Gastrocnemius medialis (tissue), 4 donors: ENCODE results near the gene KLK5. TPM values are rescaled to one million over a fixed set of nuclear protein-coding genes. Genes with fewer than 3 reads are reported as not detected.

ENCODE experiments used
- ATAC-seq, 2 donors: fragments of 150-250 bp; one replicate each; pipeline ENCODE4 v1.9.1; 2016
- DNase-seq, 2 donors: peaks; one replicate each; pipeline ENCODE4 v3.0.0-alpha.2; 2019
- H3K27ac ChIP-seq, 4 donors: fragments of 200-600 bp; sonication (generic); 1 replicate in 1 of 4; 2 replicates in 3 of 4; pipeline ENCODE4 v1.5.1; 2016 to 2018; ENCODE audit warnings: mild to moderate bottlenecking in 2 of 4, moderate library complexity in 1 of 4
- H3K27me3 ChIP-seq, 3 donors: fragments of 200-600 bp; sonication (generic) in 2 of 3; 1 replicate in 1 of 3; 2 replicates in 2 of 3; pipeline versions ENCODE4 v1.5.1 to v1.6.0; 2016 to 2019; ENCODE audit warnings: mild to moderate bottlenecking in 1 of 3, moderate library complexity in 1 of 3
- H3K36me3 ChIP-seq, 2 donors: fragments of 200-600 bp; sonication (generic) in 1 of 2; one replicate each; pipeline ENCODE4 v1.5.1; 2017 to 2018
- H3K4me1 ChIP-seq, 2 donors: fragments of 200-600 bp; sonication (generic) in 1 of 2; one replicate each; pipeline ENCODE4 v1.5.1; 2016 to 2017; ENCODE audit warnings: mild to moderate bottlenecking in 2 of 2
- H3K4me3 ChIP-seq, 4 donors: fragments of 200-600 bp; sonication (generic) in 3 of 4; 1 replicate in 1 of 4; 2 replicates in 3 of 4; pipeline ENCODE4 v1.5.1; 2016 to 2019; ENCODE audit warnings: mild to moderate bottlenecking in 2 of 4
- H3K9me3 ChIP-seq, 3 donors: fragments of 200-600 bp; sonication (generic) in 2 of 3; 1 replicate in 1 of 3; 2 replicates in 2 of 3; pipeline ENCODE4 v1.5.1; 2016 to 2019
- CTCF ChIP-seq, 5 experiments: fragments of 450-650 bp in 3 of 5; fragments of 200-600 bp in 2 of 5; sonication (generic) in 2 of 5; IDR thresholded peaks in 4 of 5; conservative IDR thresholded peaks in 1 of 5; 1 replicate in 4 of 5; 2 replicates in 1 of 5; pipeline ENCODE4 v1.5.1; 2016 to 2019; ENCODE audit warnings: antibody characterized with exemption in 5 of 5, mild to moderate bottlenecking in 3 of 5, moderate library complexity in 3 of 5
- POLR2A ChIP-seq, 2 donors: fragments of 450-650 bp; IDR thresholded peaks; one replicate each; pipeline ENCODE4 v1.6.1; 2017; ENCODE audit warnings: antibody characterized with exemption in 2 of 2, mild to moderate bottlenecking in 2 of 2, moderate library complexity in 2 of 2
- in situ Hi-C, 4 donors: fragments of 200-750 bp; cut with MboI; loops; one replicate each; pipeline versions ENCODE4 v1.15.0 to v1.8.0; 2017; ENCODE audit warnings: low sequenced_read_pairs in 4 of 4
- intact Hi-C: fragments of 100-400 bp; cut with DNase I; formaldehyde crosslinking; loops from one replicate; pipeline ENCODE4 v1.15.1; 2023; ENCODE audit warnings: low total_unique reads
- total RNA-seq, 4 donors: library from RNA; depleted of rRNA; stranded (reverse); fragments of >200 nt; gene quantifications; one replicate each; pipeline versions ENCODE4 v1.1.0 to v1.2.3, GENCODE V29; 2016

KLK5 gene
- total RNA-seq, 4 donors from 2014 or later = not detected

- Histone ChIP-seq H3K4me1 (no peaks in the 10 kb centered on the region), H3K4me3 (no peak overlapping the region), H3K27me3 (peaks cover 22 to 25% (median 22%) of the 10 kb centered on the region in 3 donors), H3K9me3 (no peaks in the 10 kb centered on the region), H3K36me3 (no peaks in the 10 kb centered on the region), H3K27ac (no peak overlapping the region)
- ATAC-seq (no peak), DNase-seq (no peak)
- intact Hi-C loops = no loop called here
- TF ChIP-seq CTCF (IDR thresholded peaks at IDR 0.05 in 4 of 5, conservative IDR thresholded peaks at IDR 0.05 in 1 of 5) = no peak
- no peak for TF ChIP-seq POLR2A (IDR thresholded peaks at IDR 0.05)
- in situ Hi-C loops = no loop called here
These were observed 46.6 kb downstream of the KLK5 start for GRCh38 chr19:50906217-50906616.

GRCh38 chr19:50902640-50903039 is 50.2 kb downstream of the KLK5 start:
- no peaks in the 10 kb centered on the region for H3K4me1 ChIP-seq
- TF ChIP-seq CTCF (IDR thresholded peaks at IDR 0.05 in 4 of 5, conservative IDR thresholded peaks at IDR 0.05 in 1 of 5) = no peak
- no peak for TF ChIP-seq POLR2A (IDR thresholded peaks at IDR 0.05)
- no peaks in the 10 kb centered on the region for H3K36me3 ChIP-seq
- H3K4me3 ChIP-seq = no peak overlapping the region
- H3K9me3 ChIP-seq = no peaks in the 10 kb centered on the region
- in situ Hi-C loops (no loop called here), intact Hi-C loops (no loop called here)
- H3K27ac ChIP-seq = no peak overlapping the region
- peaks cover 0 to 3% (median 2%) of the 10 kb centered on the region in 3 donors for H3K27me3 ChIP-seq
- no peak for DNase-seq
- no peak for ATAC-seq

- TF ChIP-seq POLR2A (IDR thresholded peaks at IDR 0.05) (no peak), CTCF (IDR thresholded peaks at IDR 0.05 in 4 of 5, conservative IDR thresholded peaks at IDR 0.05 in 1 of 5) (no peak)
These were observed 53.3 kb downstream of the KLK5 start for GRCh38 chr19:50899569-50899968.

GRCh38 chr19:50898018-50898417 is 54.8 kb downstream of the KLK5 start:
- ATAC-seq (no peak), DNase-seq (no peak)
- intact Hi-C loops = no loop called here
- no peak overlapping the region for H3K4me3 ChIP-seq
- no peaks in the 10 kb centered on the region for H3K27me3 ChIP-seq
- H3K27ac ChIP-seq = no peak overlapping the region
- no peaks in the 10 kb centered on the region for H3K9me3 ChIP-seq
- TF ChIP-seq POLR2A (IDR thresholded peaks at IDR 0.05) = no peak
- TF ChIP-seq CTCF (IDR thresholded peaks at IDR 0.05 in 4 of 5, conservative IDR thresholded peaks at IDR 0.05 in 1 of 5) = no peak
- no peaks in the 10 kb centered on the region for H3K4me1 ChIP-seq
- in situ Hi-C loops = no loop called here
- H3K36me3 ChIP-seq = no peaks in the 10 kb centered on the region

More at GRCh38 chr19:50899569-50899968, 53.3 kb downstream of the KLK5 start:
- no peak overlapping the region for H3K4me3 ChIP-seq
- no peaks in the 10 kb centered on the region for H3K4me1 ChIP-seq
- H3K27me3 ChIP-seq = no peaks in the 10 kb centered on the region
- no peaks in the 10 kb centered on the region for H3K9me3 ChIP-seq
- ATAC-seq (no peak), DNase-seq (no peak)
- intact Hi-C loops (no loop called here), in situ Hi-C loops (no loop called here)
- H3K36me3 ChIP-seq = no peaks in the 10 kb centered on the region
- no peak overlapping the region for H3K27ac ChIP-seq

- H3K4me3 ChIP-seq = no peak overlapping the region
- H3K36me3 ChIP-seq = no peaks in the 10 kb centered on the region
- TF ChIP-seq POLR2A (IDR thresholded peaks at IDR 0.05) (no peak), CTCF (IDR thresholded peaks at IDR 0.05 in 4 of 5, conservative IDR thresholded peaks at IDR 0.05 in 1 of 5) (no peak)
- ATAC-seq (no peak), DNase-seq (no peak)
- intact Hi-C loops (no loop called here), in situ Hi-C loops (no loop called here)
- no peaks in the 10 kb centered on the region for H3K9me3 ChIP-seq
- H3K4me1 ChIP-seq = no peaks in the 10 kb centered on the region
- peaks cover 0 to 3% (median 0%) of the 10 kb centered on the region in 3 donors for H3K27me3 ChIP-seq
- no peak overlapping the region for H3K27ac ChIP-seq
These were observed 55.2 kb downstream of the KLK5 start for GRCh38 chr19:50897612-50898011.
